NB4 (cell line): ENCODE measurements around the gene GNPDA1.

ENCODE experiments used
- CTCF ChIP-seq: IDR thresholded peaks from one replicate; pipeline ENCODE4 v1.5.1; 2012; ENCODE audit warnings: low read depth, low read length
- MAX ChIP-seq: IDR thresholded peaks from 2 replicates; pipeline ENCODE4 v1.6.1; 2011; ENCODE audit warnings: low read depth, low read length
- MYC ChIP-seq: IDR thresholded peaks from 2 replicates; pipeline ENCODE4 v1.6.1; 2011; ENCODE audit warnings: low read depth, low read length
- POLR2A ChIP-seq: IDR thresholded peaks from 2 replicates; pipeline ENCODE4 v1.6.1; 2011; ENCODE audit warnings: mild to moderate bottlenecking; ENCODE audit not compliant: insufficient read length; ENCODE audit errors: extremely low read depth

- no peak for TF ChIP-seq CTCF
- no peak for TF ChIP-seq POLR2A
- TF ChIP-seq MYC, result no peak
- TF ChIP-seq MAX, result no peak
These were observed 34.4 kb downstream of the GNPDA1 start for GRCh38 chr5:141978389-141978788.
